Bronchial epithelial cell (primary cell): ENCODE results near the gene IER2. TPM values are rescaled to one million over a fixed set of nuclear protein-coding genes. Genes with fewer than 3 reads are reported as not detected.

Source experiments
- DNase-seq: peaks from one replicate; pipeline ENCODE4 v3.0.0-alpha.2; 2010; ENCODE audit warnings: low read depth
- FAIRE-seq: peaks from 2 replicates; lab custom pipeline; 2011; peaks lifted over from hg19 to GRCh38; lab: Jason Lieb, UNC
- H3K27me3 ChIP-seq: 2 replicates; pipeline ENCODE4 v1.5.1; 2011; ENCODE audit warnings: low read length; ENCODE audit not compliant: control insufficient read depth, insufficient read depth
- H3K36me3 ChIP-seq: 2 replicates; pipeline ENCODE4 v1.5.1; 2011; ENCODE audit warnings: low read length; ENCODE audit not compliant: control insufficient read depth, insufficient read depth
- H3K4me3 ChIP-seq: 2 replicates; pipeline ENCODE4 v1.5.1; 2011; ENCODE audit warnings: mild to moderate bottlenecking, low read depth, low read length, control low read depth
- CTCF ChIP-seq: IDR thresholded peaks from 2 replicates; pipeline ENCODE4 v1.5.1; 2011; ENCODE audit warnings: mild to moderate bottlenecking, moderate library complexity, low read length, control low read depth, inconsistent platforms; ENCODE audit not compliant: insufficient read depth, severe bottlenecking
- total RNA-seq: library from RNA; depleted of rRNA; stranded (reverse); fragments of >200 nt; gene quantifications from 2 replicates; pipeline ENCODE4 v1.2.1, GENCODE V29; 2014

The IER2 gene
- total RNA-seq, 1 donor from 2014 or later: 32.1 TPM

- DNase-seq: no peak
- FAIRE-seq: no peak
- Histone ChIP-seq H3K27me3 (no peaks in the 10 kb centered on the region), H3K36me3 (peaks cover 6% of the 10 kb centered on the region), H3K4me3 (no peak overlapping the region)
- TF ChIP-seq CTCF: no peak
Measured at GRCh38 chr19:13122275-13122878, 27.8 kb upstream of the IER2 start.

- Histone ChIP-seq H3K27me3 (no peaks in the 10 kb centered on the region), H3K4me3 (no peak overlapping the region), H3K36me3 (peaks cover 6% of the 10 kb centered on the region)
- no peak for TF ChIP-seq CTCF
- no peak for FAIRE-seq
- DNase-seq: no peak
Measured at GRCh38 chr19:13122980-13123957, 26.9 kb upstream of the IER2 start.

GRCh38 chr19:13127051-13127450 lies 23.2 kb upstream of the IER2 start:
- peaks cover 2% of the 10 kb centered on the region for H3K36me3 ChIP-seq
- FAIRE-seq (no peak), DNase-seq (no peak)
- no peaks in the 10 kb centered on the region for H3K27me3 ChIP-seq
- no peak overlapping the region for H3K4me3 ChIP-seq
- no peak for TF ChIP-seq CTCF

- Histone ChIP-seq H3K27me3 (no peaks in the 10 kb centered on the region), H3K36me3 (peaks cover 3% of the 10 kb centered on the region), H3K4me3 (no peak overlapping the region)
- TF ChIP-seq CTCF: no peak
- FAIRE-seq: no peak
- no peak for DNase-seq
Measured at GRCh38 chr19:13127811-13128575, 22.2 kb upstream of the IER2 start.

GRCh38 chr19:13128583-13128982 lies 21.6 kb upstream of the IER2 start:
- Histone ChIP-seq H3K27me3 (no peaks in the 10 kb centered on the region), H3K36me3 (peaks cover 4% of the 10 kb centered on the region), H3K4me3 (no peak overlapping the region)
- no peak for TF ChIP-seq CTCF
- DNase-seq: no peak
- FAIRE-seq: no peak
